IMR-90 (cell line): ENCODE data around the gene OR52N5. TPM values are rescaled to one million over a fixed set of nuclear protein-coding genes. Genes with fewer than 3 reads are reported as not detected.

Experiments used
- ATAC-seq: fragments of 200-7000 bp; cut with Tn5 transposase; 2 replicates; pipeline ENCODE4 v1.9.1; 2020; ENCODE audit warnings: low read depth, mild to moderate bottlenecking, moderate library complexity
- BruUV-seq: library from RNA; stranded (reverse); fragments of 400-500 nt; replicated peaks from 2 replicates; lab custom pipeline; 2021; lab: Mats Ljungman, UMichigan
- CTCF ChIA-PET: fragments of 300-600 bp; formaldehyde crosslinking; extraction: SDS; loops from one replicate; lab custom pipeline; 2021; ENCODE audit warnings: antibody characterized with exemption; lab: Yijun Ruan, JAX
- POLR2A ChIA-PET: fragments of 300-600 bp; sonication (Branson Sonifier 250); formaldehyde crosslinking; loops from one replicate; lab custom pipeline; 2022; ENCODE audit warnings: antibody characterized with exemption; ENCODE audit not compliant: unreplicated experiment; lab: Charles Lee
- DNase-seq: peaks from one replicate; pipeline ENCODE4 v3.0.0; 2013
- H2AFZ ChIP-seq: replicated peaks from 2 replicates; pipeline ENCODE3; 2013; ENCODE audit warnings: low read length, mild to moderate bottlenecking; ENCODE audit not compliant: poor library complexity
- H2AK5ac ChIP-seq: 2 replicates; pipeline ENCODE4 v1.6.1; 2013; ENCODE audit warnings: low read depth, low read length, inconsistent platforms
- H2AK9ac ChIP-seq: replicated peaks from 2 replicates; pipeline ENCODE3; 2013; ENCODE audit warnings: mild to moderate bottlenecking, low read depth, low read length, moderate library complexity; ENCODE audit not compliant: poor library complexity
- H2BK120ac ChIP-seq: 2 replicates; pipeline ENCODE4 v1.6.1; 2013; ENCODE audit warnings: low read depth, low read length, inconsistent platforms
- H2BK15ac ChIP-seq: 3 replicates; pipeline ENCODE4 v1.6.1; 2013; ENCODE audit warnings: low read depth, low read length, inconsistent platforms
- H2BK20ac ChIP-seq: 2 replicates; pipeline ENCODE4 v1.6.1; 2013; ENCODE audit warnings: low read depth, mild to moderate bottlenecking, inconsistent platforms, low read length, moderate library complexity
- H2BK5ac ChIP-seq: 2 replicates; pipeline ENCODE4 v1.6.1; 2013; ENCODE audit warnings: mild to moderate bottlenecking, low read depth, low read length, inconsistent platforms; ENCODE audit not compliant: poor library complexity, severe bottlenecking
- H3K14ac ChIP-seq: replicated peaks from 2 replicates; pipeline ENCODE4 v1.6.1; 2013; ENCODE audit warnings: low read depth, low read length, inconsistent platforms
- H3K18ac ChIP-seq: 2 replicates; pipeline ENCODE4 v1.6.1; 2013; ENCODE audit warnings: low read depth, low read length, control low read depth
- H3K23ac ChIP-seq: 2 replicates; pipeline ENCODE4 v1.6.1; 2013; ENCODE audit warnings: low read depth, low read length, inconsistent platforms
- H3K27ac ChIP-seq: 2 replicates; pipeline ENCODE4 v1.5.1; 2013; ENCODE audit warnings: mild to moderate bottlenecking, control low read depth, low read length; ENCODE audit not compliant: insufficient read depth
- H3K27me3 ChIP-seq: 2 replicates; pipeline ENCODE4 v1.6.1; 2013; ENCODE audit warnings: low read length; ENCODE audit not compliant: control insufficient read depth, insufficient read depth
- H3K36me3 ChIP-seq: 2 replicates; pipeline ENCODE4 v1.6.1; 2013; ENCODE audit warnings: low read length, mixed read lengths; ENCODE audit not compliant: control insufficient read depth, insufficient read depth
- H3K4ac ChIP-seq: 2 replicates; pipeline ENCODE4 v1.6.1; 2013; ENCODE audit warnings: low read depth, low read length, inconsistent platforms
- H3K4me1 ChIP-seq: 2 replicates; pipeline ENCODE4 v1.6.1; 2013; ENCODE audit warnings: low read length, mixed read lengths; ENCODE audit not compliant: control insufficient read depth, insufficient read depth
- H3K4me2 ChIP-seq: 2 replicates; pipeline ENCODE4 v1.6.1; 2013; ENCODE audit warnings: low read depth, mild to moderate bottlenecking, control low read depth, low read length, moderate library complexity
- H3K4me3 ChIP-seq: 2 replicates; pipeline ENCODE4 v1.5.1; 2013; ENCODE audit warnings: low read depth, mild to moderate bottlenecking, control low read depth, low read length, moderate library complexity; ENCODE audit not compliant: insufficient read depth
- H3K56ac ChIP-seq: 2 replicates; pipeline ENCODE4 v1.6.1; 2013; ENCODE audit warnings: low read length, inconsistent platforms; ENCODE audit not compliant: insufficient read depth; ENCODE audit errors: extremely low read depth
- H3K79me1 ChIP-seq, 2 experiments: 2 replicates each; pipeline ENCODE4 v1.6.1; 2013; ENCODE audit warnings: low read length in 2 of 2, inconsistent platforms in 1 of 2, low read depth in 1 of 2
- H3K9ac ChIP-seq: 2 replicates; pipeline ENCODE4 v1.6.1; 2013; ENCODE audit warnings: low read depth, low read length, control low read depth
- H3K9me1 ChIP-seq: 2 replicates; pipeline ENCODE4 v1.6.1; 2013; ENCODE audit warnings: low read length, inconsistent platforms; ENCODE audit not compliant: insufficient read depth
- H3K9me3 ChIP-seq: 2 replicates; pipeline ENCODE4 v1.6.1; 2013; ENCODE audit warnings: low read length; ENCODE audit not compliant: control insufficient read depth, insufficient read depth
- H4K20me1 ChIP-seq: 2 replicates; pipeline ENCODE4 v1.6.1; 2013; ENCODE audit warnings: low read length, inconsistent platforms; ENCODE audit not compliant: insufficient read depth
- H4K5ac ChIP-seq: 2 replicates; pipeline ENCODE4 v1.6.1; 2013; ENCODE audit warnings: mild to moderate bottlenecking, low read depth, low read length, control low read depth
- H4K8ac ChIP-seq, 2 experiments: 2 replicates each; pipeline ENCODE4 v1.6.1; 2013; ENCODE audit warnings: low read depth in 2 of 2, low read length in 2 of 2, control low read depth in 1 of 2, inconsistent platforms in 1 of 2
- H4K91ac ChIP-seq: 2 replicates; pipeline ENCODE4 v1.6.1; 2013; ENCODE audit warnings: low read depth, low read length, inconsistent platforms; ENCODE audit not compliant: insufficient read depth
- BHLHE40 ChIP-seq: fragments of 150-350 bp; IDR thresholded peaks from 2 replicates; pipeline ENCODE4 v1.6.1; 2016; ENCODE audit warnings: mild to moderate bottlenecking, low read depth, low read length
- CEBPB ChIP-seq: IDR thresholded peaks from 2 replicates; pipeline ENCODE4 v1.6.1; 2012; ENCODE audit warnings: low read depth, low read length, improper control_type of control experiment
- CHD1 ChIP-seq: IDR thresholded peaks from 2 replicates; pipeline ENCODE4 v1.6.1; 2012; ENCODE audit warnings: low read depth, low read length, improper control_type of control experiment
- FOS ChIP-seq: fragments of 150-350 bp; IDR thresholded peaks from 2 replicates; pipeline ENCODE4 v1.6.1; 2016; ENCODE audit warnings: low read depth, low read length
- MAFK ChIP-seq: IDR thresholded peaks from 2 replicates; pipeline ENCODE4 v1.6.1; 2012; ENCODE audit warnings: low read depth, low read length, improper control_type of control experiment
- MAZ ChIP-seq: IDR thresholded peaks from 2 replicates; pipeline ENCODE4 v1.6.1; 2012; ENCODE audit warnings: low read depth, mild to moderate bottlenecking, low read length, improper control_type of control experiment, moderate library complexity, borderline replicate concordance
- MXI1 ChIP-seq: IDR thresholded peaks from 2 replicates; pipeline ENCODE4 v1.6.1; 2012; ENCODE audit warnings: low read depth, mild to moderate bottlenecking, low read length, moderate library complexity, borderline replicate concordance
- NFE2L2 ChIP-seq: fragments of 150-350 bp; IDR thresholded peaks from 2 replicates; pipeline ENCODE4 v1.6.1; 2016; ENCODE audit warnings: low read depth, mild to moderate bottlenecking, low read length
- POLR2A ChIP-seq: IDR thresholded peaks from 2 replicates; pipeline ENCODE4 v1.6.1; 2012; ENCODE audit warnings: mild to moderate bottlenecking, low read depth, low read length
- RAD21 ChIP-seq: IDR thresholded peaks from 2 replicates; pipeline ENCODE4 v1.6.1; 2012; ENCODE audit warnings: low read length, improper control_type of control experiment
- RCOR1 ChIP-seq: IDR thresholded peaks from 2 replicates; pipeline ENCODE4 v1.6.1; 2012; ENCODE audit warnings: mild to moderate bottlenecking, low read length, improper control_type of control experiment; ENCODE audit not compliant: insufficient replicate concordance
- RFX5 ChIP-seq: IDR thresholded peaks from 2 replicates; pipeline ENCODE4 v1.8.0; 2012; ENCODE audit warnings: low read depth, mild to moderate bottlenecking, low read length, moderate library complexity
- SMC3 ChIP-seq: fragments of 150-350 bp; IDR thresholded peaks from 2 replicates; pipeline ENCODE4 v1.6.1; 2016; ENCODE audit warnings: low read depth, mild to moderate bottlenecking, antibody characterized with exemption, low read length, moderate library complexity
- WGBS, 2 experiments: methylation state at CpG; one replicate each; pipeline versions ENCODE4 v1.1.5 to v1.1.7; 2013; ENCODE audit warnings: missing lambda C conversion rate in 2 of 2; ENCODE audit not compliant: insufficient read length in 1 of 2; ENCODE audit errors: extremely low coverage in 2 of 2; 5-methylcytosine and 5-hydroxymethylcytosine counted together
- dilution Hi-C: fragments of 300-500 bp; cut with HindIII; formaldehyde crosslinking; loops from one replicate; pipeline ENCODE4 v1.14.3; 2018; ENCODE audit warnings: low sequenced_read_pairs; ENCODE audit not compliant: unreplicated experiment
- in situ Hi-C: fragments of 300-500 bp; cut with MboI; formaldehyde crosslinking; loops from 3 replicates; pipeline ENCODE4 v1.14.3; 2019; ENCODE audit warnings: low sequenced_read_pairs, inconsistent platforms, mixed read lengths
- intact Hi-C: fragments of 100-400 bp; cut with micrococcal nuclease; formaldehyde crosslinking; loops from 2 replicates; pipeline ENCODE4 v1.10.0; 2022
- polyA plus RNA-seq, 3 experiments: library from polyadenylated mRNA; depleted of rRNA; stranded (reverse); fragments of >200 nt; gene quantifications; 2 replicates each; pipeline ENCODE4 v1.2.3, GENCODE V29; 2012; ENCODE audit warnings: low replicate concordance in 1 of 3
- total RNA-seq: library from RNA; depleted of rRNA; stranded (reverse); fragments of >200 nt; gene quantifications from 2 replicates; pipeline ENCODE4 v1.2.3, GENCODE V29; 2012
- TF ChIP-seq, protein P1 (sequence below): fragments of 150-350 bp; IDR thresholded peaks from 2 replicates; pipeline ENCODE4 v1.6.1; 2017; ENCODE audit warnings: mild to moderate bottlenecking, antibody characterized with exemption, low read length, low read depth

Gene OR52N5
- total and polyA plus RNA-seq, 2 of the 4 experiments (the other 2 are of a cell fraction): not detected

DNA sequence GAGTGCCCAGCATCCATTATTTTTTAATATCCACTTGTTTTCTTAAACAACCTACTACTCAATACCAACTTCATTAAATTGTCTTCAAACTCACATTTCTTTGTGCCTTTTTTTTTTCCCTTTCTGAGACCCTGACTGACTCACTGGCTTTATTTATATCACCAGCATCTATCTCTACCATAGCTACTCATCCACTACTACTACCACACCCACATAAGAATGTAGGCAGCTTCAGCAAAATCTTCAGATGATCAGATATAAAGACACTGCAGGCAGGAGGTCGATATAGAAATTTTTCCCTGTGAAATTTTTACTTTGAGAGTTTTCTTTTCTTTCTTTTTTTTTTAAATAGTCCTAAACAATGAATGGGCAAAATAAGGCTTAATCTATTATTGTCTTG is 44.7 kb downstream of the OR52N5 start:
- H3K4me3 ChIP-seq: no peak overlapping the region
- H3K14ac ChIP-seq: no peak overlapping the region
- no peaks in the 10 kb centered on the region for H3K79me1 ChIP-seq
- no peak overlapping the region for H3K27ac ChIP-seq
- no peak overlapping the region for H3K9ac ChIP-seq
- H2BK20ac ChIP-seq: no peak overlapping the region
- H3K36me3 ChIP-seq: no peaks in the 10 kb centered on the region
- POLR2A ChIA-PET: no interaction called here
- no peak for DNase-seq
- H3K18ac ChIP-seq: no peak overlapping the region
- H3K9me1 ChIP-seq: no peaks in the 10 kb centered on the region
- no peak overlapping the region for H2AFZ ChIP-seq
- H3K4ac ChIP-seq: no peak overlapping the region
- CTCF ChIA-PET: interaction anchor here (0.6 to 0.7 kb wide), 2 partner anchors 55 to 982 kb away, joined by 3 read pairs; no protein-coding TSS in a partner anchor
- H3K23ac ChIP-seq: no peak overlapping the region
- H2AK5ac ChIP-seq: no peak overlapping the region
- H2BK5ac ChIP-seq: no peak overlapping the region
- intact Hi-C loops: no loop called here
- H4K8ac ChIP-seq: no peak overlapping the region
- H3K4me1 ChIP-seq: no peaks in the 10 kb centered on the region
- TF ChIP-seq RCOR1 (no peak), MAZ (no peak), POLR2A (no peak), RAD21 (no peak), SMC3 (no peak), MAFK (no peak), BHLHE40 (no peak), CEBPB (no peak), MXI1 (no peak), FOS (no peak), NFE2L2 (no peak), RFX5 (no peak), CHD1 (no peak)
- TF ChIP-seq, protein P1, sequence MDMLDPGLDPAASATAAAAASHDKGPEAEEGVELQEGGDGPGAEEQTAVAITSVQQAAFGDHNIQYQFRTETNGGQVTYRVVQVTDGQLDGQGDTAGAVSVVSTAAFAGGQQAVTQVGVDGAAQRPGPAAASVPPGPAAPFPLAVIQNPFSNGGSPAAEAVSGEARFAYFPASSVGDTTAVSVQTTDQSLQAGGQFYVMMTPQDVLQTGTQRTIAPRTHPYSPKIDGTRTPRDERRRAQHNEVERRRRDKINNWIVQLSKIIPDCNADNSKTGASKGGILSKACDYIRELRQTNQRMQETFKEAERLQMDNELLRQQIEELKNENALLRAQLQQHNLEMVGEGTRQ: no peak
- ATAC-seq: no peak
- H4K91ac ChIP-seq: no peak overlapping the region
- dilution Hi-C loops: no loop called here
- no peaks in the 10 kb centered on the region; the same call in 1 of the 2 replicates for H3K9me3 ChIP-seq
- WGBS, 2 experiments: no CpG with 5 or more reads among the region's 1 CpG
- no peak overlapping the region for H3K56ac ChIP-seq
- no peak overlapping the region for H4K5ac ChIP-seq
- in situ Hi-C loops: no loop called here
- BruUV-seq: no TSS peak
- no peak overlapping the region for H2BK15ac ChIP-seq
- no peak overlapping the region for H3K4me2 ChIP-seq
- no peak overlapping the region for H2BK120ac ChIP-seq
- no peak overlapping the region for H2AK9ac ChIP-seq
- no peaks in the 10 kb centered on the region for H4K20me1 ChIP-seq
- no peaks in the 10 kb centered on the region for H3K27me3 ChIP-seq
